ENCODE data around the gene PRTN3.

The PRTN3 gene

DNA sequence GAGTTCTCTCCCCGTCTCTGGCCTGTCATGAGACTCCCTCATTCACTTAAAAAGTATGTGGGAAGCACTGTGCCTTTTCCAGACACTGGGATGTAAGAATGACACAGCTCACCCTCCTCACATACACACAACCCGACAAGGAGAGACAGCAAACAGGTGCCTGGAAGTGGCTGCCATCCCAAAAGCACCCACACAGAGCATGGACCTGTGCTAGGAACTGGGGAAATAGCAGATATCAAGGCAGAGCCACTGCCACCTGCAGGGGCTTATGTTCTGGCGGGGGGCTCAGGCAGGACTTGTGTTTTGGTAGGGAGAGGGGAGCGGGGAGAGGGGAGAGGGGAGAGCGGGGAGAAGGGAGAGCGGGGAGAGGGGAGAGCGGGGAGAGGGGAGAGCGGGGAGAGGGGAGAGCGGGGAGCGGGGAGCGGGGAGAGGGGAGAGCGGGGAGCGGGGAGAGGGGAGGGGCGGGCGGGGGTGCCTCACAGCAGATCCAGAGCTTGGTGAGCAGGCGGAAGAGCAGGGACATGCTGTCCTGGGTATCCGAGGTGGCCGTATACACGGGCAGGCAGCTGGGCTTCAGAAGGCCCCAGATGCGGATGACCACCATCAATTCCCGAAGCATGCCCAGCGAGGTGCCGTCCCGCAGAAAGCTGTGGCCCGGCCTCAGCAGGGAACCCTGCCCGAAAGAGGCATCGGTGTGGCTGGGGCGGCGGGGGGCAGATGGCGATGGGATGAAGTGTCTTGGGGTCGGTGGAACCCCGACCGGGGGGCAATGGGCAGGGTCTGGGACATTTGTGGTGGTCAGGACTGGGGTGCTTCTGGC lies 30.9 kb downstream of the PRTN3 start:
- no peak for TF ChIP-seq CTCF (IDR thresholded peaks at IDR 0.05)
- H3K27ac ChIP-seq = peak overlapping the region in 1 of 2 donors; percentile 30
- no peaks in the 10 kb centered on the region for H3K9me3 ChIP-seq
- no peaks in the 10 kb centered on the region for H3K27me3 ChIP-seq
- no peak overlapping the region for H3K4me3 ChIP-seq
- H3K4me1 ChIP-seq = peaks cover 0 to 16% (median 10%) of the 10 kb centered on the region in 4 donors
- peaks cover 34 to 93% (median 66%) of the 10 kb centered on the region in 3 donors for H3K36me3 ChIP-seq
- no peak for DNase-seq
- intact Hi-C loops (cut with DNase I; ENCODE audit: low total_unique reads) = no loop called here

DNA sequence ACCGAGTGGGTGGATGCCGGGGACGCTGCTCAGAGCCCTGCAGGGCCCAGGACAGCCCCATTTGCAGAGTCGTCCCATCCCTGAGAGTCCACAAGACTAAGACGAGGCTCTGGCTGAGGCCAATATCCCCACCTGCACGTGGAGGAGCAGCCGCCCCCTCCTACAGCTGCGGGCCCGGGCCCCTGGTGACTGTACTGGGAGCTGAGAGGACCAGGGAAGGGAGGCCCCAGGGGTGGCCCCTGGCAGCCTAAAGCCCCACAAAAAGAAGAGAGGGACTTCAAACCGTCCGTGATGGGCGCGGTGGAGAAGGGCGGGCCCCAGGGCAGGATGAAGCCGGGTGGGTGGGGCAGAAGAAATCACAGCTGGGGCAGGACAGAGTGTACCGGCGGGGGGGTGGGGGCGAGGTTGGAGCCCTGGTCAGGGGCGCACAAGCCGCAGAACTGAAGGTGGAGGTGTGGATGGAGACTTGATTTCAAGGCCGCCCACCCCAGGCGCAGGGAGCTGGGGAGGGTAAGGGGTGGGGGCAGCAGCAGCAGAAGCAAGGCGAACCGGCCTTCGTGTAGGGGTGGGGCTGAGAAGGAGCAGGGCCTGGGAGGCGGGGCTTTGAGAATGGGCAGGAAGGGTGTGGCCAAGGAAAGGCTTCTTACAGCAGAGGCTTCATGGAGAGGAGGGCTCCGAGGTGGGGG lies 31.6 kb downstream of the PRTN3 start:
- H3K9me3 ChIP-seq = no peaks in the 10 kb centered on the region
- no peak for TF ChIP-seq CTCF (IDR thresholded peaks at IDR 0.05)
- peaks cover 41 to 94% (median 71%) of the 10 kb centered on the region in 3 donors for H3K36me3 ChIP-seq
- no peak for DNase-seq
- no peaks in the 10 kb centered on the region for H3K27me3 ChIP-seq
- intact Hi-C loops (cut with DNase I; ENCODE audit: low total_unique reads) = no loop called here
- H3K4me1 ChIP-seq = peaks cover 0 to 16% (median 10%) of the 10 kb centered on the region in 4 donors
- peak overlapping the region in 1 of 2 donors; percentile 30 for H3K27ac ChIP-seq
- no peak overlapping the region for H3K4me3 ChIP-seq

- Histone ChIP-seq H3K36me3 (peaks cover 37 to 90% (median 66%) of the 10 kb centered on the region in 3 donors), H3K27me3 (no peaks in the 10 kb centered on the region), H3K4me3 (no peak overlapping the region), H3K4me1 (peaks cover 0 to 16% (median 10%) of the 10 kb centered on the region in 4 donors), H3K9me3 (no peaks in the 10 kb centered on the region), H3K27ac (no peak overlapping the region)
- DNase-seq = no peak
- intact Hi-C loops (cut with DNase I; ENCODE audit: low total_unique reads) = no loop called here
- TF ChIP-seq CTCF (IDR thresholded peaks at IDR 0.05) = no peak
These were observed 32.3 kb downstream of the PRTN3 start for GRCh38 chr19:873084-873483.

DNA sequence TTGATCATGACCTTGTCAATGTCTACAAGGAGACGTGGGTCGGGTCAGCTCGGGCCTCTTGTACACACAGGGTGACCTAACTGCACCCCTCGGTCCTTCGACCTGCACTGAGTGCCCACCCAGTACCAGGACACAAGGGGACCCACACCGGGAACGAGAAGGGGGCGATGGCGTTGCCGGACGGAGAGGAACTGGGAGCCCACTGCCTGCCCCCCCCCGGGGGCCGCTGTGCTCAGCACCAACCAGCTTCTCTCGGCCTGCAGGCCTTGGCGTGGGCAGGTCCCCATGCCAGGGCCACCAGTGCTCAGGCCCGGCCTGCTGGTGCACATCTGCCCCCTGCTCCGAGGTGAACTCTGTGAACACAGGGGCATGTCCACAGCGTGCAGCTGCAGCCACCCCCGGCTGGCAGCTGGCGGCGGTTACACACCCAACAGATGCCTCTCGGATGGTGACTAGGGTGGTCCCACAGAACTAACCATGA lies 32.8 kb downstream of the PRTN3 start:
- no peaks in the 10 kb centered on the region for H3K27me3 ChIP-seq
- no peak overlapping the region for H3K4me3 ChIP-seq
- TF ChIP-seq CTCF (IDR thresholded peaks at IDR 0.05) = no peak
- H3K36me3 ChIP-seq = peaks cover 36 to 90% (median 61%) of the 10 kb centered on the region in 3 donors
- no peaks in the 10 kb centered on the region for H3K9me3 ChIP-seq
- H3K4me1 ChIP-seq = peaks cover 0 to 15% (median 9%) of the 10 kb centered on the region in 4 donors
- intact Hi-C loops (cut with DNase I; ENCODE audit: low total_unique reads) = no loop called here
- DNase-seq = no peak
- no peak overlapping the region for H3K27ac ChIP-seq

- intact Hi-C loops (cut with DNase I; ENCODE audit: low total_unique reads) = no loop called here
- no peak overlapping the region for H3K27ac ChIP-seq
- DNase-seq = no peak
- no peak overlapping the region for H3K4me3 ChIP-seq
- H3K27me3 ChIP-seq = no peaks in the 10 kb centered on the region
- peaks cover 0 to 8% (median 0%) of the 10 kb centered on the region in 4 donors for H3K4me1 ChIP-seq
- no peak for TF ChIP-seq CTCF (IDR thresholded peaks at IDR 0.05)
- H3K9me3 ChIP-seq = no peaks in the 10 kb centered on the region
- H3K36me3 ChIP-seq = peaks cover 44 to 90% (median 68%) of the 10 kb centered on the region in 3 donors
These were observed 34.6 kb downstream of the PRTN3 start for GRCh38 chr19:875265-875879.
